Spinal cord (tissue), 10 donors: ENCODE results near the gene TXNL4A. TPM values are rescaled to one million over a fixed set of nuclear protein-coding genes. Genes with fewer than 3 reads are reported as not detected.

Experiments used
- DNase-seq, 6 donors: peaks; one replicate each; pipeline versions ENCODE4 v3.0.0 to v3.0.0-alpha.2; 2013 to 2015; ENCODE audit warnings: low spot score in 6 of 6, low read depth in 4 of 6
- H3K27ac ChIP-seq: one replicate; pipeline ENCODE4 v1.5.1; 2013; ENCODE audit warnings: low read depth, low read length, control low read depth
- H3K27me3 ChIP-seq: one replicate; pipeline ENCODE4 v1.6.1; 2013; ENCODE audit warnings: low read length; ENCODE audit not compliant: control insufficient read depth, insufficient read depth
- H3K36me3 ChIP-seq: one replicate; pipeline ENCODE4 v1.6.1; 2013; ENCODE audit warnings: low read length; ENCODE audit not compliant: control insufficient read depth, insufficient read depth
- H3K4me1 ChIP-seq: one replicate; pipeline ENCODE4 v1.6.1; 2013; ENCODE audit warnings: low read length; ENCODE audit not compliant: control insufficient read depth, insufficient read depth
- H3K4me3 ChIP-seq: one replicate; pipeline ENCODE4 v1.5.1; 2013; ENCODE audit warnings: low read depth, low read length, control low read depth
- H3K9me3 ChIP-seq: one replicate; pipeline ENCODE4 v1.6.1; 2013; ENCODE audit warnings: low read length; ENCODE audit not compliant: control insufficient read depth, insufficient read depth
- WGBS: methylation state at CpG from one replicate; pipeline ENCODE4 v1.1.5; 2013; ENCODE audit warnings: missing lambda C conversion rate; ENCODE audit not compliant: insufficient coverage; 5-methylcytosine and 5-hydroxymethylcytosine counted together
- polyA plus RNA-seq, 2 donors: library from polyadenylated mRNA; unstranded; fragments of 120-200 nt; gene quantifications; one replicate each; pipeline ENCODE4 v1.2.1, GENCODE V29; 2013; ENCODE audit not compliant: insufficient read length in 2 of 2
- total RNA-seq, 2 donors: library from RNA; depleted of rRNA in 1 of 2; stranded (reverse); fragments of 120-200 nt in 1 of 2; fragments of >200 nt in 1 of 2; gene quantifications; one replicate each; pipeline versions ENCODE4 v1.2.3 to v1.2.4, GENCODE V29; 2013 to 2014
- donor health status: healthy.

The TXNL4A gene
- total and polyA plus RNA-seq, 4 donors = 43.6 to 134 (median 125) TPM

- no peak overlapping the region for H3K27ac ChIP-seq
- H3K36me3 ChIP-seq = peaks cover 36% of the 10 kb centered on the region
- H3K4me3 ChIP-seq = no peak overlapping the region
- WGBS = no CpG with 5 or more reads among the region's 2 CpGs
- no peak for DNase-seq
- H3K27me3 ChIP-seq = no peaks in the 10 kb centered on the region
- peaks cover 6% of the 10 kb centered on the region for H3K9me3 ChIP-seq
- peaks cover 16% of the 10 kb centered on the region for H3K4me1 ChIP-seq
These were observed 56.9 kb downstream of the TXNL4A start for GRCh38 chr18:79931475-79931874.

- H3K4me1 ChIP-seq = peaks cover 23% of the 10 kb centered on the region
- WGBS = no CpG with 5 or more reads among the region's 2 CpGs
- H3K4me3 ChIP-seq = no peak overlapping the region
- H3K27me3 ChIP-seq = no peaks in the 10 kb centered on the region
- peaks cover 6% of the 10 kb centered on the region for H3K9me3 ChIP-seq
- H3K36me3 ChIP-seq = peaks cover 30% of the 10 kb centered on the region
- no peak overlapping the region for H3K27ac ChIP-seq
- DNase-seq = no peak
These were observed 58.2 kb downstream of the TXNL4A start for GRCh38 chr18:79930020-79930642.

- Histone ChIP-seq H3K4me1 (peaks cover 29% of the 10 kb centered on the region), H3K9me3 (peaks cover 6% of the 10 kb centered on the region), H3K4me3 (no peak overlapping the region), H3K36me3 (peaks cover 35% of the 10 kb centered on the region), H3K27me3 (no peaks in the 10 kb centered on the region), H3K27ac (no peak overlapping the region)
- 95% methylated on average over 9 of the region's 9 CpGs for WGBS
- DNase-seq = no peak
These were observed 59.8 kb downstream of the TXNL4A start for GRCh38 chr18:79928563-79928960.

GRCh38 chr18:79927607-79928562, 60.5 kb downstream of the TXNL4A start:
- Histone ChIP-seq H3K36me3 (peaks cover 39% of the 10 kb centered on the region), H3K27me3 (no peaks in the 10 kb centered on the region), H3K4me1 (peaks cover 29% of the 10 kb centered on the region), H3K9me3 (peaks cover 6% of the 10 kb centered on the region), H3K4me3 (no peak overlapping the region), H3K27ac (no peak overlapping the region)
- 78% methylated on average over 21 of the region's 25 CpGs for WGBS
- DNase-seq = no peak

- Histone ChIP-seq H3K27ac (no peak overlapping the region), H3K36me3 (peaks cover 49% of the 10 kb centered on the region), H3K4me1 (peaks cover 29% of the 10 kb centered on the region), H3K27me3 (no peaks in the 10 kb centered on the region), H3K4me3 (no peak overlapping the region), H3K9me3 (peaks cover 6% of the 10 kb centered on the region)
- WGBS = 77% methylated on average over 20 of the region's 21 CpGs
- peak in 1 of 6 donors; percentile 47 for DNase-seq
These were observed 61.4 kb downstream of the TXNL4A start for GRCh38 chr18:79926715-79927606.

DNA sequence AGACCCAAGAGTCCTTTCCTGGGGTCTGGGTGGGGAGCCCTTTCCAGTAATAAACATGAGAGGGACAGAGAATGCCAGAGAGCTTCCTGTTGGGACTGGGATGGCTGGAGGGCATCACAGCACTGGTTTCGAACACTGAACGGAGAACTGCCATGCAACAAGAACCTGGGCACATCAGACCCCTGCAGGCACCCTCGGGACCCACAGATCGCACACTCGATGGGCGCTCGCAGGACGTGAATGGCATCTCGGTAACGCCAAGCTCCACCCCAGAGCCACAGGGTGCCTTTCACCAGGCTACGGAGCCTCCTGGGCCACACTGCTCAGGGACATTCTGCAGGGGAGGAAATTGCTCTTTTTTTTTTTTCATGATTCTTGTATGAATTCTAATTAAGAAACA, 62.1 kb downstream of the TXNL4A start:
- H3K27ac ChIP-seq = no peak overlapping the region
- DNase-seq = no peak
- WGBS = 85% methylated on average over 10 of the region's 11 CpGs
- no peaks in the 10 kb centered on the region for H3K27me3 ChIP-seq
- peaks cover 29% of the 10 kb centered on the region for H3K4me1 ChIP-seq
- peaks cover 52% of the 10 kb centered on the region for H3K36me3 ChIP-seq
- H3K9me3 ChIP-seq = peaks cover 4% of the 10 kb centered on the region
- no peak overlapping the region for H3K4me3 ChIP-seq

DNA sequence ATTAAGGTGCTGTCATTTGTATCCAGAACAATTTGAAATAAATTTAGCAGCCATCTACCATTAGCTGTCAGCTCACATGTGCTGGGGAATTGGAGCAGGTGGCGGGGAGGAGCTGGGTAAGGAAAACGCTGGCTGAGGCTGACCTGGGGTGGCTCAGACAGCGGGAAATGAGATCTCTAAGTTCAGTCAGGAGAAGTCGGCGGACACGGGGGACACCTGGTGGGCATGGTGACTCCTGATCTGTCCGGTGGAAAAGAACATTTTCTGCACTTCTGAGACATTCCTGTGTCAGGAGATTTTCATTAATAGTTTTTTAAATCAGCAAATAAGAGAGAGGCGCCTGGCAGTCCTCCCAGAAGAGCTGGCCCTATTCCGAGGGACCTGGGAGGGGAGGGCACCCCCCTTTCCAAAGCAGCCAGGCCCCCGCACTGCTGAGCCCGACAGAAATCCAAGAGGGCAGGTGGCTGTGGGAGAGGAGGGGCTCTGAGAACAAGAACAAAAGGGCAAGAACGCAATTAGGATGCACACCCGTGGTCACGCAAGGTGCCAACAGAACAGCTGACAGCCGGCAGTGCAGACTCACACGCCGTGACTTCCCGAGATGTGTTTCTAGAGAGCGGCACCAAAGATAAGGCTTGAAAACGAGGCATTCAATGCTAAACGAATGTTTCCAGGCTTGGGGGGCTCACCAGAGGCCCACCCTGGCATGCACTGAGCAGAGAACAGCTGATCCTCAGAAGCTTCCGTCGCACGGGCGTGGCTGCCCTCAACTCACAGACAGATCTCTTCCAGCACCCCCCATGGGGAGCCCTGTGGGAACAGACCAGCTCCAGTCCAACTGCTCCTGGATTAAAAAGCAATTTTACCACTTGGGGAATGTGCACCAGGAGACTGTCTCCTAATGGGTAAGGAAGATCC, 63.3 kb downstream of the TXNL4A start:
- 22% methylated on average over 24 of the region's 25 CpGs for WGBS
- peaks cover 52% of the 10 kb centered on the region for H3K36me3 ChIP-seq
- no peak overlapping the region for H3K4me3 ChIP-seq
- H3K27me3 ChIP-seq = no peaks in the 10 kb centered on the region
- peak in 3 of 6 donors; percentile 29 to 93 (median 81) for DNase-seq
- peaks cover 2% of the 10 kb centered on the region for H3K9me3 ChIP-seq
- H3K27ac ChIP-seq = peak overlapping the region; percentile 40
- peaks cover 29% of the 10 kb centered on the region for H3K4me1 ChIP-seq

- Histone ChIP-seq H3K27me3 (no peaks in the 10 kb centered on the region), H3K27ac (no peak overlapping the region), H3K4me1 (peaks cover 29% of the 10 kb centered on the region), H3K9me3 (peaks cover under 1% of the 10 kb centered on the region), H3K4me3 (no peak overlapping the region), H3K36me3 (peaks cover 55% of the 10 kb centered on the region)
- no peak for DNase-seq
- WGBS = 89% methylated on average over 18 of the region's 26 CpGs
These were observed 64.3 kb downstream of the TXNL4A start for GRCh38 chr18:79923896-79924585.
